WI38 (cell line): ENCODE data around the gene SOBP.

ENCODE experiments used
- H3K4me3 ChIP-seq: 2 replicates; pipeline ENCODE4 v1.5.1; 2011; ENCODE audit warnings: low read depth, mild to moderate bottlenecking, control low read depth, low read length
- CTCF ChIP-seq: IDR thresholded peaks from 2 replicates; pipeline ENCODE4 v1.5.1; 2012; ENCODE audit warnings: low read depth, mild to moderate bottlenecking, control low read depth, low read length

The SOBP gene

GRCh38 chr6:107647439-107647948, 157.6 kb downstream of the SOBP start:
- no peak overlapping the region for H3K4me3 ChIP-seq
- no peak for TF ChIP-seq CTCF

- H3K4me3 ChIP-seq = no peak overlapping the region
- no peak for TF ChIP-seq CTCF
Observed at GRCh38 chr6:107648983-107649382, 159.1 kb downstream of the SOBP start.

- no peak for TF ChIP-seq CTCF
- H3K4me3 ChIP-seq = no peak overlapping the region
Observed at GRCh38 chr6:107652526-107653182, 162.7 kb downstream of the SOBP start.

- H3K4me3 ChIP-seq = no peak overlapping the region
- TF ChIP-seq CTCF = no peak
Observed at GRCh38 chr6:107653183-107653580, 163.3 kb downstream of the SOBP start.

- H3K4me3 ChIP-seq = no peak overlapping the region
- TF ChIP-seq CTCF = no peak
Observed at GRCh38 chr6:107653861-107654394, 164.0 kb downstream of the SOBP start.

- no peak for TF ChIP-seq CTCF
- H3K4me3 ChIP-seq = no peak overlapping the region
Observed at GRCh38 chr6:107654764-107655163, 164.8 kb downstream of the SOBP start.

GRCh38 chr6:107655245-107655644, 165.3 kb downstream of the SOBP start:
- no peak overlapping the region for H3K4me3 ChIP-seq
- TF ChIP-seq CTCF = no peak
